Measurements from ENCODE around the gene ERC1. TPM values are rescaled to one million over a fixed set of nuclear protein-coding genes. Genes with fewer than 3 reads are reported as not detected.
A peak's percentile ranks its signal among the peaks of the same experiment; 100 is the strongest.

The ERC1 gene
- total and polyA plus RNA-seq, 5 experiments from 2014 or later, result 14.0 to 51.9 (median 22.5) TPM

- peaks cover 0 to 1% (median 0%) of the 10 kb centered on the region in 4 donors for H3K4me1 Mint-ChIP-seq
- H3K4me3 Mint-ChIP-seq, result no peak overlapping the region
- POLR2A ChIA-PET, result interaction anchor here (0.6 kb wide), 1 partner anchor 11 kb away, joined by 3 read pairs; no protein-coding TSS in a partner anchor
- peaks cover 0 to 8% (median 1%) of the 10 kb centered on the region in 3 donors for H3K36me3 Mint-ChIP-seq
- H3K27ac Mint-ChIP-seq, result peak overlapping the region in 2 of 10 donors; percentile 1 to 63
- no peaks in the 10 kb centered on the region for H3K27me3 Mint-ChIP-seq
- DNase-seq (no peak), ATAC-seq (no peak)
- H3K9me3 Mint-ChIP-seq, result no peaks in the 10 kb centered on the region
Measured at GRCh38 chr12:1481326-1481725, 490.3 kb downstream of the ERC1 start.

- DNase-seq, result no peak
- Mint-ChIP-seq H3K36me3 (peaks cover 0 to 8% (median 1%) of the 10 kb centered on the region in 3 donors), H3K4me3 (no peak overlapping the region), H3K27ac (peak overlapping the region in 1 of 10 donors; percentile 63), H3K9me3 (no peaks in the 10 kb centered on the region), H3K4me1 (peaks cover under 1 to 3% (median 2%) of the 10 kb centered on the region in 4 donors), H3K27me3 (no peaks in the 10 kb centered on the region)
- POLR2A ChIA-PET, result interaction anchor here (0.6 kb wide), 1 partner anchor 11 kb away, joined by 3 read pairs; no protein-coding TSS in a partner anchor
- ATAC-seq, result no peak
Measured at GRCh38 chr12:1481906-1482305, 490.9 kb downstream of the ERC1 start.

DNA sequence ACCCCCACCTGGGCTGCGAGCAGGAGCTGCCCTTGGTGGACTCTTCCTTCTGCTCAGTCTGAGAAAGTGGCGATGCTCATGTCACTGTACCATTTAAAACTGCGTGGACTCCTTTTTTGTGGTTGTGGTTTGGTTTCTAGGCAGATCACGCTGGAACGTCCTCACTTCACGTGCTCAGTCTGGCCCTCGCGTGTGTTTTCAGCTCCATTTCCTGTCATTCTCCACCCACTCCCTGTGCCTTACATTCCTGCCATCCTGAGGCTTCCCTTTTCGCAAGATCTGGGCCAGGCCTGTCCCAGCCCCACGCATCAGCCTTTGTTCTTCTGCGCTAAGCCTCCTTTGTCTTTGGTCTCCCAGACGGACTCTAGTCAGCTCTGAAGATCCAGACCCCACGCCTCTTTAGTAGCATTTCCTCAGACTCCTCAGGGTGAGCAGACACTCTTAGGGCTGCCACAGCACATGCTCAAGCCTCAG, 497.9 kb downstream of the ERC1 start:
- ATAC-seq, result peak; percentile 93 to 94
- Mint-ChIP-seq H3K9me3 (no peaks in the 10 kb centered on the region), H3K4me3 (peak overlapping the region; percentile 4 to 82 (median 75)), H3K27ac (peak overlapping the region; percentile 88 to 97 (median 96)), H3K27me3 (no peaks in the 10 kb centered on the region), H3K36me3 (peaks cover 0 to 21% (median 13%) of the 10 kb centered on the region in 3 donors), H3K4me1 (peaks cover 15 to 36% (median 31%) of the 10 kb centered on the region in 4 donors)
- POLR2A ChIA-PET, result interaction anchor here (0.6 to 2.1 kb wide), 6 partner anchors 40 to 357 kb away, joined by 3 to 10 read pairs (median 4); no protein-coding TSS in a partner anchor
- peak in 7 of 10 donors; percentile 18 to 66 (median 48) for DNase-seq

GRCh38 chr12:1491983-1492697, 501.1 kb downstream of the ERC1 start:
- Mint-ChIP-seq H3K4me3 (no peak overlapping the region), H3K9me3 (no peaks in the 10 kb centered on the region), H3K36me3 (peaks cover 0 to 27% (median 15%) of the 10 kb centered on the region in 3 donors), H3K27me3 (no peaks in the 10 kb centered on the region), H3K4me1 (peaks cover 15 to 31% (median 28%) of the 10 kb centered on the region in 4 donors), H3K27ac (peak overlapping the region in 7 of 10 donors; percentile 7 to 62 (median 54))
- DNase-seq (no peak), ATAC-seq (no peak)
- POLR2A ChIA-PET, result no interaction called here

- H3K27me3 Mint-ChIP-seq, result no peaks in the 10 kb centered on the region
- POLR2A ChIA-PET, result no interaction called here
- peaks cover 0 to 27% (median 15%) of the 10 kb centered on the region in 3 donors for H3K36me3 Mint-ChIP-seq
- ATAC-seq, result no peak
- DNase-seq, result no peak
- no peaks in the 10 kb centered on the region for H3K9me3 Mint-ChIP-seq
- peaks cover 8 to 16% (median 14%) of the 10 kb centered on the region in 4 donors for H3K4me1 Mint-ChIP-seq
- H3K27ac Mint-ChIP-seq, result peak overlapping the region in 4 of 10 donors; percentile 4 to 73 (median 31)
- no peak overlapping the region for H3K4me3 Mint-ChIP-seq
Measured at GRCh38 chr12:1493781-1494565, 502.9 kb downstream of the ERC1 start.

GRCh38 chr12:1494856-1495255, 503.8 kb downstream of the ERC1 start:
- DNase-seq, result no peak
- Mint-ChIP-seq H3K9me3 (no peaks in the 10 kb centered on the region), H3K27ac (peak overlapping the region in 4 of 10 donors; percentile 33 to 85 (median 67)), H3K27me3 (no peaks in the 10 kb centered on the region), H3K36me3 (peaks cover 0 to 27% (median 15%) of the 10 kb centered on the region in 3 donors), H3K4me3 (no peak overlapping the region), H3K4me1 (peaks cover 3 to 7% (median 5%) of the 10 kb centered on the region in 4 donors)
- POLR2A ChIA-PET, result no interaction called here
- ATAC-seq, result no peak

- DNase-seq (no peak), ATAC-seq (no peak)
- H3K4me1 Mint-ChIP-seq, result peaks cover 0 to 2% (median 0%) of the 10 kb centered on the region in 4 donors
- H3K36me3 Mint-ChIP-seq, result peaks cover 0 to 18% (median 10%) of the 10 kb centered on the region in 3 donors
- no peak overlapping the region for H3K4me3 Mint-ChIP-seq
- peak overlapping the region in 1 of 10 donors; percentile 46 for H3K27ac Mint-ChIP-seq
- no peaks in the 10 kb centered on the region for H3K9me3 Mint-ChIP-seq
- H3K27me3 Mint-ChIP-seq, result no peaks in the 10 kb centered on the region
- POLR2A ChIA-PET, result no interaction called here
Measured at GRCh38 chr12:1496162-1496900, 505.3 kb downstream of the ERC1 start.

DNA sequence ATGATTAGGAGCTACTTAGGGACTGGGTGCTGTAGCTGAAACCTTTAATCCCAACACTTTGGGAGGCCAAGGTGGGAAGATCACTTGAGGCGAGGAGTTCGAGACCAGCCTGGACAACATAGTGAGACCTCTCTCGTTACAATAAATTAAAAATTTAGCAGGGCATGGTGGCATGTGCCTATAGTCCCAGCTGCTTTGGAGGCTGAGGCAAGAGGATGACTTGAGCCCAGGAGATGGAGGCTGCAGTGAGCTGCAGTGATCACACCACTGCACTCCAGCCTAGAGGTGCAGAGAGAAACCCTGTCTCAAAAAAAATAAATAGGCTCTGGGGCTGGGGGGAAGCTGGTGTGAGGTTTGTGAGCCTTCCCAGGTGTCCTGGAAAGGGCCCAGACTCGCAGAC, 506.1 kb downstream of the ERC1 start:
- ATAC-seq, result no peak
- no peaks in the 10 kb centered on the region for H3K9me3 Mint-ChIP-seq
- no peak overlapping the region for H3K4me3 Mint-ChIP-seq
- H3K27ac Mint-ChIP-seq, result no peak overlapping the region
- peaks cover 0 to 10% (median 10%) of the 10 kb centered on the region in 3 donors for H3K36me3 Mint-ChIP-seq
- POLR2A ChIA-PET, result no interaction called here
- no peaks in the 10 kb centered on the region for H3K4me1 Mint-ChIP-seq
- peaks cover 0 to 3% (median under 1%) of the 10 kb centered on the region in 5 donors for H3K27me3 Mint-ChIP-seq
- DNase-seq, result no peak

- H3K36me3 Mint-ChIP-seq, result peaks cover 0 to 8% (median 7%) of the 10 kb centered on the region in 3 donors
- ATAC-seq (no peak), DNase-seq (no peak)
- no peak overlapping the region for H3K4me3 Mint-ChIP-seq
- POLR2A ChIA-PET, result no interaction called here
- H3K4me1 Mint-ChIP-seq, result peaks cover 0 to 2% (median 0%) of the 10 kb centered on the region in 4 donors
- H3K9me3 Mint-ChIP-seq, result no peaks in the 10 kb centered on the region
- peak overlapping the region in 1 of 10 donors; percentile 40 for H3K27ac Mint-ChIP-seq
- peaks cover 2 to 14% (median 10%) of the 10 kb centered on the region in 5 donors for H3K27me3 Mint-ChIP-seq
Measured at GRCh38 chr12:1498199-1498740, 507.2 kb downstream of the ERC1 start.

GRCh38 chr12:1499351-1499750, 508.3 kb downstream of the ERC1 start:
- Mint-ChIP-seq H3K9me3 (no peaks in the 10 kb centered on the region), H3K4me3 (no peak overlapping the region), H3K4me1 (peaks cover 4 to 5% (median 4%) of the 10 kb centered on the region in 4 donors), H3K27ac (no peak overlapping the region), H3K27me3 (peaks cover 5 to 25% (median 15%) of the 10 kb centered on the region in 5 donors), H3K36me3 (peaks cover 0 to 3% (median 2%) of the 10 kb centered on the region in 3 donors)
- POLR2A ChIA-PET, result no interaction called here
- no peak for DNase-seq
- no peak for ATAC-seq

DNA sequence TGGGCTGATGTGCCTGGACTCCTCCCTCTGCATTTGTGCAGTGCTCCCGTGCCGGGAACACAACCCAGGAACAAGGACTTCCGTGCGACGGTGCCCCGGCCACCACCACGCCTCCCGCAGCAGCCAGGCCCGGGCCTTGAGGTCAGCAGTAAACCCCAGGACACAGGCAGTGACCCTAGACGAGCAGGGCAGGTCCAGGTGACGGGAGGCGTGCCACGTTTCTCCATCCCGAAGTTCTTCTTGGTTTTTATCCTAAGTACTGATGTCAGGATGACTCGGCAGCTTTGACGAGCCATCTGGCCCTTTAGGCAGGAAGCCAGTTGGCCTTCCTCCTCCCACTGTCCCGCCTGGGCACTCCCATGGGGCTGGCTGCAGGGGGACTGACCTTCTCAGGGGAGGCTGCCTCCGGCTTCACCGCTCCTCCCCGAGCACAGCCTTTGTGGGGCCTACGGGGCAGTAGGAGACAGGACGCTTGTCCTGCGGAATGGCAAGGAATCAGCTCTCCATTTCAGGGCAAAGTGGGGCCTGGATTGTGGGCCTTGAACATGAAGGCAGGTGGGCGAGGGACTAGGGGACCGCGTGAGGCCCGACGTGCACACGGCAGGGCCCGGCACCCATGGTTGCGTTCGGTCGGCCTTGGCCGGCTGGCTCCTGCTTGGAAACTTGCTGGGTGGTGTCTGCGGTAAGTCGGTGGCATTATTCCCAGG, 509.2 kb downstream of the ERC1 start:
- ATAC-seq, result no peak

More for the DNA sequence above, 509.2 kb downstream of the ERC1 start:
- no peak overlapping the region for H3K4me3 Mint-ChIP-seq
- H3K27ac Mint-ChIP-seq, result no peak overlapping the region
- peaks cover 9 to 12% (median 10%) of the 10 kb centered on the region in 4 donors for H3K4me1 Mint-ChIP-seq
- no peaks in the 10 kb centered on the region for H3K9me3 Mint-ChIP-seq
- peaks cover 0 to 2% (median 0%) of the 10 kb centered on the region in 3 donors for H3K36me3 Mint-ChIP-seq
- DNase-seq, result no peak
- peaks cover 9 to 34% (median 20%) of the 10 kb centered on the region in 5 donors for H3K27me3 Mint-ChIP-seq
- POLR2A ChIA-PET, result no interaction called here
